CD4-positive, alpha-beta T cell treated with Interleukin-21 for 1 hour (primary cell): ENCODE measurements around the gene SLC16A10.

Experiments used
- DNase-seq: peaks from one replicate; pipeline ENCODE4 v3.0.0-alpha.2; 2020

SLC16A10 gene

DNA sequence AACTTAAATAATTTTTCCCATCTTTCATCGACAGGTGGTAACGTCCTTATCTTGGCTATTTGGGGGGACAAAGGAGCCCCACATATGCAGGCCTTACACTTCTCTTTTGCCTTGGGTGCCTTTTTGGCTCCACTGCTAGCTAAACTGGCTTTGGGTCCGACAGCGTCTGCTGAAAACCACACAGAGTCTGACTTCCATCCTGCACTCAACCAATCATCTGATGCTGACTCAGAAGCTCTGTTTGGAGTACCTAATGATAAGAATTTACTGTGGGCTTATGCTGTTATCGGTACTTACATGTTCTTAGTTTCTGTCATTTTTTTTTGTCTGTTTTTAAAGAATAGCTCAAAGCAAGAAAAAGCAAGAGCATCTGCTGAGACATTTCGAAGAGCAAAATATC is 178.5 kb downstream of the SLC16A10 start:
- no peak for DNase-seq

DNA sequence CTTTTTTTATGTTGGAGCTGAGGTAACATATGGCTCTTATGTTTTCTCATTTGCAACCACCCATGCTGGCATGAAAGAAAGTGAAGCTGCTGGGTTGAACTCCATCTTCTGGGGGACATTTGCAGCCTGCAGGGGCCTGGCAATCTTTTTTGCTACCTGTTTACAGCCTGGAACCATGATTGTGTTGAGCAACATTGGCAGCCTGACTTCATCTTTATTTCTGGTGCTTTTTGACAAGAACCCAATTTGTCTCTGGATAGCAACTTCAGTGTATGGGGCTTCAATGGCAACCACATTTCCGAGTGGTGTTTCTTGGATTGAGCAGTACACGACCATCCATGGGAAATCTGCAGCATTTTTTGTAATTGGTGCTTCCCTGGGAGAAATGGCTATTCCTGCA is 179.0 kb downstream of the SLC16A10 start:
- DNase-seq, result no peak

DNA sequence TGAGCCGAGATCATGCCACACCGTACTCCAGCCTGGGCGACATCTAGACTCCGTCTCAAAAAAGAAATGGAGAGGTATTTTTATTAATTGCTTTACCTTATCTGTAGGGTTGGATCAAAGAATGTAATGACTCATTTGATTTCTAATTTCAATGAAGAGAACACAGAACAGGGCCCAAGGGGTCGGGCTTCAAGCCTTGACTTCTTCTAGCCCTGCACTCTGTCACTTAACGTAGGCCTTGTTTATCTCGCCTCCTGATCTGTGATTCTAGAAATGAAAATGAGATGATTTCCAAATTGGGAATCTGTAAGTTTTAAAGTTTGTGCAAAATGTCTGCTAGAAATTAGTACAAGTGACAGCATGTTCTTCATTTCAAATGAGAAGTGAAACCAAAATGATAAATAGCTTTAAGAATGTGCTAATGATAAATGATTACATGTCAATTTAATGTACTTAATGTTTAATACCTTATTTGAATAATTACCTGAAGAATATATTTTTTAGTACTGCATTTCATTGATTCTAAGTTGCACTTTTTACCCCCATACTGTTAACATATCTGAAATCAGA is 180.5 kb downstream of the SLC16A10 start:
- no peak for DNase-seq

DNA sequence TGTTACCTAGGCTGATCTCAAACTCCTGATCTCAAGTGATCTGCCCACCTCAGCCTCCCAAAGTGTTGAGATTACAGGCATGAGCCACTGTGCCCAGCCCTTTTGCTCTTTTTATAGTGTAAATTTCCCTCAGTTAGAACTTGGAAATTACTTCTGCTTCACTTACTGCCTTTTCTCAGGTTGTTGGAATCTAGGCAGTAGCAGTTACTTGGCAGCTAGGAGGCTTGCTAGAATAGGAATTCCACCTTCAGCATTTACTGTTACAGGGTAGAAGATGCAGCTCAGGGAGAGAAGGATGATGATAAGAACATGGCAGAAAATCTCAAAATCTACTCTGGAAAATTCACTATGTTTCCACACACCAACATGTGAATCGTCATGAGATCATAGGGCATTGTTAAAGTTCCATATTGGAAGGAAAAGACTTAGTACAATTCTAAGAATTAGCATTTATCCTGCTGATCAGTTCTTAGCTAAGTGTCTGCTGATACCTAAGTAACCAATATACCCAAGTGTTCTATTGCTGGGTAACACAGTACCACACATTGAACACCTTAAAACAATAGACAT is 182.2 kb downstream of the SLC16A10 start:
- no peak for DNase-seq

DNA sequence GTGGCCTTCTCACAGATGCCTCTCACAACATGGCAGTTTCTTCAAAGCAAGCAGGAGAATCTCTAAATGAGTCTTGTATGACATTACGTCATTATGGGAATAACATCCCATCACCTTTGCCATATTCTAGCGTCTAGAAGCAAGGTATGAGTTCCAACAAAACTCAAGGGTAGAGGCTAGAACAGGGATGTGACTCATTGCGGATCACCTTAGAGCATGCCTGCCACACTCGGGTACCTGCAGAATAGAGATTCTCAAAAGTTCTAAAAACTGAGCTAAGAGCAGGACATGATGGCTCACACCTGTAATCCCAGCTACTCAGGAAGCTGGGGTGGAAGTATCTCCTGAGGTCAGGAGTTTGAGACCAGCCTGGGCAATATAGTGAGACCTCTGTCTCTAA is 182.8 kb downstream of the SLC16A10 start:
- DNase-seq, result no peak

DNA sequence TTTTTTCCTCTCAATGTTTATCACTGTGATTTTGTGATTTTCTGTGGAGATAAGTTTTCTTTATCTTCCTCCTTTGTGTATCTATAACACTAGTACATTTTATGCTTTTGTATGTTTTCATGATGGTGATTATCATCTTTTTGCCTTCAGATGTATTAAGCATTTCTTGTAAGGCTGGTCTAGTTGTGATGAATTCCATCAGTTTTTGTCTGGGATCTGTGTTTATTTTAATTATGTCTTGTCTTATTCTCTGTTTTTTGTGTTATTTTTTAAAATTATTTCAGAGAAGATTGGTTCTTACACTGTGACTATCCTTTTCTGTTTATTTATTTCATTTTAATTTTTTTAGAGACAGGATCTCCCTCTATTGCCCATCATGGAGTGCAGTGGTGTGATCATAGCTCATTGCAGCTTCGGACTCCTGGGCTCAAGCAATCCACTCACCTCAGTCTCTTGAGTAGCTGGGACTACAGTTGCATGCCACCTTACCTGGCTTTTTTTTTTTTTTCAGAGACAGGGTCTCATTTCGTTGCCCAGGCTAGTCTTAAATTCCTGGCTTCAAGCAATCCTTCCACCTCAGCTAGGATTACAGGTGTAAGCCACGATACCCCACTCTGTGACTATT is 187.4 kb downstream of the SLC16A10 start:
- no peak for DNase-seq

DNA sequence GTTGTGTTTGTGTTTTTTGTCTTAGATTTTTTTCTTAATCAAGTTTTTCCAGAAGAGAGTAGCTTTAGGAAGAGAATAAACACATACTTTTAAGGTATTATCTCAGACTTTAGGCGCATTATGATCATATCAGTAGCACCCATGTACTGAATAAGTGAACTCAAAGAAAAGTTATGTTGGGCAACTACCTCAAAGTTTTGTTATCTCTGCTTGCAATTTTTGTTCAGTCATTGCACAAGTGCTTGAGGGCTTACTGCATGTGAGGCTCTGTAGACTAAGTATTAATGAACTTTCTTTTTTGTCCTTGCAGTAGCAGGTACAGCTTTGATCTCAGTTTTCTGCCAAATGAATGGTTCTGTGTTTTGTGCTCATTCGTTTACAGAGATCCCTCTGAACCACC is 189.0 kb downstream of the SLC16A10 start:
- DNase-seq, result no peak

DNA sequence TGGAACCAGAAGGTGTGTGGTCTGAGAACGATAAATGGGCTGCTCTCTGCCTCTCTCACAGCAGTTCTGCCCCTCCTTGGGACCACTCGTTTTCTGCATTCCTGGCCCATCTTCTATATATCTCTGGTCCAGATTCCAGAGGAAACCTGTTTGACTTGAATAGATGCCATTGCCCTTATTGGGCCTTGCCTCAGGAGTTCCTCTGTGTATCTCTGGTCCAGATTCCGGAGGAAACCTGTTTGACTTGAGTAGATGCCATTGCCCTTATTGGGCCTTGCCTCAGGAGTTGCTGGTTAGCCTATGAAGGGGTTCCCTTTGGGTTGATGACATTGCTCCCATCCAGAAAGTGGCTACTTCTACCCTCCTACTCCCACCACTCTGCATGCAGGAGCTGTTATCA is 189.4 kb downstream of the SLC16A10 start:
- no peak for DNase-seq

DNA sequence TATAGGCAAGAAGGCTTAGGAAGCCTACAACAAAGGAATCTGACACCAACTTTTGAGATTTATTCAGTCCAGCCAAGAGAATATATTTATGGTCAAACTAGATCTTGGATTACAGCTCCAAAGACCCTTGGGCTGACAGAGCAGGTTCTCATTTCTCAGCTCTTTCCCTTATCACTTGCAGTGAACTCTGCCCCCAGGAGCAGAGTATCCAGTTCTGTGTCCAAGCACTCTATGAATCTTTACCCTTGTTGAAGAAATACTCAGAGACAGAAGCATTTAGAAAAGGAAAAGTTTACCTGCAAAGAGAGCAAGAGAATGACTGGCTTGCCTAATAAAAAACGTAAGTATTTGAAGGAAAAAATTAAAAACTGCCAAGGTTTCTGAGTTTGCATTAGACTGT is 190.5 kb downstream of the SLC16A10 start:
- no peak for DNase-seq

DNA sequence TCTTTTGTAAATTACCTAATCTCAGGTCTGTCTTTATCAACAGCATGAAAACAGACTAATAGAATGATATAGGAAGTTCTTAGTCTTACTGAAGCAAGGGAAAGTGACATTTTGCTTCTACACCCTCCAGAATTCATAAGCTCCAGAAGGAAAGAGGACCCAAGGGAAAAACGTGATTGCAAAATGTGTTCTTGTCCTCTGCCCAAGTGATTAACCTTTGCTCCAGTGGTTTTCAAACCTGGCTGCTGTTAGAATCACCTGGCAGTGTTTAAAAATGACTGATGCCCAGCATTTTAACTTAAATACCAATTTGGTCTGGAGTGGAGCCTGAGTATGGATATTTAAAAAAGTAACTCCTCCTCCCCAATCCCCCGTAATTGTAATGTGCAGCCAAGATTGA is 191.4 kb downstream of the SLC16A10 start:
- DNase-seq, result no peak

DNA sequence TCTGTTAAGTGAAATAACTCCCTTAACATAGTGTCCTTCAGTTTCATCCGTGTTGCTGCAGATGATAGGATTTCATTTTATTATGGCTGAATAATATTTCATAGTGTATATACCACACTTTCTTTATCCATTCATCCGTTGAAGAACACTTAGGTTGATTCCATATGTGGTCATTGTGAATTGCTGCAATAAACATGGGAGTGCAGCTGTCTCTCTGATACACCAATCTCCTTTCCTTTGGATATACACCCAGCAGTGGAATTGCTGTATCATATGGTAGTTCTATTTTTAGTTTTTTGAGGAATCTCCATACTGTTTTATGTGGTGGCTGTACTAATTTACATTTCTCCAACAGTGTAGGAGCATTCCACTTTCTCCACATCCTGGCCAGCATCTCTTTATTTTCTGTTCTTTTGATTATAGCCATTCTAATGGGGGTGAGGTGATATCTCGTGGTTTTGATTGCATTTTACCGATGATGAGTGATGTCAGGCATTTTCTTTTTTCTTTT is 193.2 kb downstream of the SLC16A10 start:
- no peak for DNase-seq
